Measurements from ENCODE around the gene MSANTD4.
A peak's percentile ranks its signal among the peaks of the same experiment; 100 is the strongest.
"Not testable (repeated sequence)": the region's sequence is repeated elsewhere in the genome, so short reads cannot be mapped to it uniquely, and the experiment has no call there.

The MSANTD4 gene

GRCh38 chr11:106021967-106022794, at the start of gene MSANTD4:
TSS of gene MSANTD4 (minus strand) at chr11:106022240. CDS start at chr11:106010917, 11,323 bp downstream.
- DNase-seq = peak; percentile 100

GRCh38 chr11:106070606-106071005, 48.6 kb upstream of the MSANTD4 start:
- no peak for DNase-seq

- DNase-seq = no peak
Observed at GRCh38 chr11:106063009-106063408, 41.0 kb upstream of the MSANTD4 start.

GRCh38 chr11:106061954-106062949, 40.2 kb upstream of the MSANTD4 start:
- DNase-seq = no peak

- no peak for DNase-seq
Observed at GRCh38 chr11:106061249-106061784, 39.3 kb upstream of the MSANTD4 start.

- no peak for DNase-seq
Observed at GRCh38 chr11:106059617-106060016, 37.6 kb upstream of the MSANTD4 start.

- not testable (repeated sequence) for DNase-seq
Observed at GRCh38 chr11:106058377-106058776, 36.3 kb upstream of the MSANTD4 start.

- no peak for DNase-seq
Observed at GRCh38 chr11:106051103-106051502, 29.1 kb upstream of the MSANTD4 start.

- DNase-seq = no peak
Observed at GRCh38 chr11:106049727-106050476, 27.9 kb upstream of the MSANTD4 start.

GRCh38 chr11:106047631-106048030, 25.6 kb upstream of the MSANTD4 start:
- DNase-seq = no peak

GRCh38 chr11:106043540-106043939, 21.5 kb upstream of the MSANTD4 start:
- DNase-seq = no peak

GRCh38 chr11:106032861-106033260, 10.8 kb upstream of the MSANTD4 start:
- no peak for DNase-seq

- no peak for DNase-seq
Observed at GRCh38 chr11:106031936-106032335, 9.9 kb upstream of the MSANTD4 start.

- no peak for DNase-seq
Observed at GRCh38 chr11:106031202-106031810, 9.3 kb upstream of the MSANTD4 start.

- no peak for DNase-seq
Observed at GRCh38 chr11:106030609-106031008, 8.6 kb upstream of the MSANTD4 start.

GRCh38 chr11:106022795-106023275, 795 bp upstream of the MSANTD4 start:
- DNase-seq = no peak

GRCh38 chr11:106021181-106021966, 666 bp downstream of the MSANTD4 start:
- DNase-seq = no peak

- no peak for DNase-seq
Observed at GRCh38 chr11:106017093-106017492, 4.9 kb downstream of the MSANTD4 start.

GRCh38 chr11:106015066-106015465, 7.0 kb downstream of the MSANTD4 start:
- no peak for DNase-seq

- no peak for DNase-seq
Observed at GRCh38 chr11:106014620-106015019, 7.4 kb downstream of the MSANTD4 start.

GRCh38 chr11:106014035-106014434, 8.0 kb downstream of the MSANTD4 start:
- no peak for DNase-seq

All from activated CD8-positive, alpha-beta memory T cell treated with anti-CD3 and anti-CD28 coated beads for 24 hours (primary cell).